Stimulated activated CD8-positive, alpha-beta memory T cell treated with anti-CD3 and anti-CD28 coated beads, Interleukin-2, amount 100 ng/mL, for 1 hour (primary cell): ENCODE results near the gene CFAP221.

Experiments used
- DNase-seq, 2 donors: peaks; one replicate each; pipeline ENCODE4 v3.0.0-alpha.2; 2020; ENCODE audit warnings: low read depth in 2 of 2

The CFAP221 gene

DNA sequence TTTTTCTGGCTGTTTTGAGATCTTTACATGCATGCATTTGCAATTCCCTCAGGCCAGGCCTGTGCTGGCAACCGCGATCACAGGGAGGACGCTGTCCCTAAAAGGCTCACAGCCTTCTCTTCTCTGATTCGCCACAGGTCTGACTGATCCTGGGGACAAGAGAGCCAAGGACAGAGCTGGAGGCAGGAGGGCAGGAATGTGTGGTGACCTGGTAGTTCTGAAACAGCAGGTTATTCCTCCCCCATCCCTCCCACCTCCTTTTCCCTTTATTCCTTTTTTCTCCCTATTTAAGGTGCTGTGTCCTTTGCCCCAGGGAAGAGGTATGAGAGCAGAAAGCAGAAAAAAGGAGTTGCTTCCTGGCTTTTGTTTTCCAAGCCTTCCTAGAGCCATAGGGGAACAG, 156.6 kb downstream of the CFAP221 start:
- no peak for DNase-seq

DNA sequence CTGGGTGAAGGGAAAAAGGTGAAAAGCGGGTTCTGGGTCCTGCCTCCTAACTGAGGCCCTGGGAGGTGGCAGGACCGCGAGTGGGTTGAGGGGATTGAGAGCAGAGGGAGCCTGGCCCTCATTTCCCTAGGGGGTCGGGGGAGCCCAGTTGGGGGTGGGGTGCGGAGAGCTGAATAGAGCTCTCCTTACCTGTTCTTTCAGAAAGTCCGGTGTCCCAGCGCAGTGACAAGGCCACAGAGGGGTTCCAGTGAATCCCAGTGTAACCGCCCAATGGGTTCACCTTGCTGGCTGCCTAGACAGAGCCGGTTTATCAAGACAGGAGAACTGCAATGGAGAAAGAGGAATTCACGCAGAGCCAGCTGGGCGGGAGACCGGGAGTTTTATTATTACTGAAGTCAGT, 157.1 kb downstream of the CFAP221 start:
- no peak for DNase-seq

DNA sequence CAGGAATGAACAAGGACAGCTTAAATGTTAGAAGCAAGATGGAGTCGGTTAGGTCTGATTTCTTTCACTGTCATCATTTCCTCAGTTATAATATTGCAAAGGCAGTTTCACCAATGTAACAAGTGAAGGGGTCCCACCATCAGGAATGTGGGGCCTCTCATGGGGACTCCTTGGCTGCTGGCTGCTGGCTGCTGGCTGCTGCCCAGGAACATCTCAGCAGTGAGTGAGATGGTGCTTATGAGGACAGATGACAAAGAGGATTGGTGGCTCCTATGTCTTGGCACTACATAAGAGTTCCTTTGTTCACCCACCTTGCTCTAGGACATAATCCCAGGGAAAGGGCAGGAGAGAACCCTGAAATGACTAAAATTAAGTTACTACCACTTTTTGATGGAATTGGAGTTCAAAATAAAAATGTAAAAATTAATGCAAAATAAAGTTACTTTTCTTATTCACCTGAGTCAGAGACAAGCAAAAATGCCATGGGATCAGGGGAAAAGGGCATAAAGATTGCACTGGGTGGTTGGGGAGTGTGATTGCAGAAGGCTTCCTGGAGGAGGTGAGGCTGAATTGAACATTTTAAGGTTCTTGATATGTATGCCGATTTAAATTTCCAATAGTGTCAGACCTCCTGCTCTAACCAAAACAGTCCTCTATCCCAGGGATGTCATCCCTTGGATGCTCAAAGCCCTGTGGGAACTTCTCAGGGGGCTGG, 158.1 kb downstream of the CFAP221 start:
- no peak for DNase-seq

DNA sequence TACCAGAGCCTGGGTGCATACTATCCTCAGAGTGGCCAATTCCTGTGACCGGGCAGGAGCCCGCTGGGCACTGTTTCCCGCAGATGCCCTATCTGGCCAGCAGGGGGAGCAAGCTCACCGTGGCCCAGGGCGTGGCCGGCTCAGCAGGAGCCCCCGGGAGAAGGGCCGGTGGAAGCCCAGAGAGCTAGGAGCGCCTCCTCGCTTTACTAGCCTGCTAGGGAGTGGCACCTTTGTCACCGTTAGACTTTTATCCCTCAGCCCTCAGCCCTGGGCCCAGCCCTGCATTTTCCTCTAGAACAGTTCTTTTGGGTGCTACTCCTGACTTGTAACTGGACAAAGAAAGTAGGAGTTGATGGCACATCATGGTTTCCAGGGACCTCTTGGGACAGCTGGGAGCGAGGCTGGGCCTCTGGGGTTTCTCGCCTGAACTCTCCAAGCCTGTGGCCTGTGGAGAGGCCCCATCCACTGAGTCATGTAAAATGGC, 158.7 kb downstream of the CFAP221 start:
- DNase-seq = peak; percentile 42 to 44

DNA sequence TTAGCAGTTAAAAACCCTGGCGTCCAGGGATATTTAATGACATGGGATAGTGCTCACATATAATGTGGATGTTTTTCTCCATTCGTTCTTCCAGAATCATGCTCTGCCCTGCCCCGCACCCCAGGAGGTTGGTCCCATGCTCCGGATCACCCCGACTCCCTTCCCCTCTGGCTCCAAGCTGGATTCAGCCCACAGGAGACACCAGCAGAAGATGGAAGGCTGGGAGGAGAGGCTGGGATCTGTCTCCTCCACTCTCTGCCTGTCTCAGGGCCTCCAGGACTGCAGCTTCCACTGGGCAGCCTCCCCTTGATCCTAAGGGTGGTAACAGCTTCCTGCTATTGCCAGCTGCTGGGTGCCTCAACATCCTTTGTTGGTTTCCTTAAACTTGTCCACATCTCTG, 159.3 kb downstream of the CFAP221 start:
- no peak for DNase-seq

DNA sequence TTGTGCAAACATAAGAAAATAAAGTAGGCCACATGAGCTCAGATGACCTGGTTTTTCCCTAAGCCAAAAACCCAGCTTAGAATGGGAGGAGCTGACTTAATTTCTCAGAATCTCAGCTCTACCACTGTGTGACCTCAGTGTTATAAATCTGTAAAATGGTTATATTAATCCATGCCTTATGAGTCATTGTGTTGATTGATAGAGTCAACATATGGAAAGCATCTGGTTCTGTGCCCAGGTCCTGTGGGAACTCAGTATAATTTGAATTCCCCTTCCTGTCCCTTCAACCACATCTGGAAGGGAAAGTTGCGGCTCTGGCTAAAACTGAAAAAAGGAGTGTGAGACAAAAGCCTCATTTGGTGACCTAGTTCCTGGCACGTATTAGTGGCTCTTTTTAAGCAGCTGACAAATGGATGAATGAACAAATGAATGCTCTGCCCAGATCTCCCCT, 160.4 kb downstream of the CFAP221 start:
- DNase-seq = no peak

DNA sequence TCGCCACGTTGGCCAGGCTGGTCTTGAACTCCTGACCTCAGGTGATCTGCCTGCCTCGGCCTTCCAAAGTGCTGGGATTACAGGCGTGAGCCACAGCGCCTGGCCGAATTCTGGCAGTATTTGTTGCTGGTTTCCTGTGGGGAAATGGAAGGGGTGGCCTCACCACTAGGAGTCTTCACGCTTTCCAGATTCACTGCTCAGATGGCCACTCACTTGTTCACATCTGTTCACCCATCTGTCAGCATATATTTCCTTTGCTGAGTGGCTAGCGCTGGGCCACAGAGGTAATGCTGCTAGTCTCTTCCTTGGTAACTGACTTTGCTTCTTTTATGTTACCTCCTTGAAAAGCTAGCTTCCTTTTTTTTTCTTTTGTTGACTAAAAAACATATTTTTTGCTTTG, 162.0 kb downstream of the CFAP221 start:
- DNase-seq = no peak
